GM13977 (cell line): Measurements from ENCODE around the gene RETREG3.

Source experiments
- DNase-seq: peaks from one replicate; pipeline ENCODE4 v3.0.0; 2012; ENCODE audit warnings: low spot score
- in situ Hi-C: fragments of 300-500 bp; cut with MboI; formaldehyde crosslinking; loops from one replicate; pipeline ENCODE4 v1.12.0; 2022; ENCODE audit warnings: low sequenced_read_pairs, low pct_unique_long_range_greater_than_20kb, mixed read lengths, inconsistent platforms; ENCODE audit not compliant: unreplicated experiment
- TF ChIP-seq, protein P1 (sequence below): IDR thresholded peaks from 2 replicates; pipeline ENCODE4 v1.5.1; 2012; ENCODE audit warnings: mild to moderate bottlenecking, control low read depth; ENCODE audit not compliant: insufficient read depth; ENCODE audit errors: extremely low read depth, missing control alignments

The RETREG3 gene, protein sequence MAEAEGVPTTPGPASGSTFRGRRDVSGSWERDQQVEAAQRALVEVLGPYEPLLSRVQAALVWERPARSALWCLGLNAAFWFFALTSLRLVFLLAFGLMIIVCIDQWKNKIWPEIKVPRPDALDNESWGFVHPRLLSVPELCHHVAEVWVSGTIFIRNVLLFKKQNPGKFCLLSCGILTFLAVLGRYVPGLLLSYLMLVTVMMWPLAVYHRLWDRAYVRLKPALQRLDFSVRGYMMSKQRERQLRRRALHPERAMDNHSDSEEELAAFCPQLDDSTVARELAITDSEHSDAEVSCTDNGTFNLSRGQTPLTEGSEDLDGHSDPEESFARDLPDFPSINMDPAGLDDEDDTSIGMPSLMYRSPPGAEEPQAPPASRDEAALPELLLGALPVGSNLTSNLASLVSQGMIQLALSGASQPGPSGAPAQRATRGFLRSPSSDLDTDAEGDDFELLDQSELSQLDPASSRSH

GRCh38 chr17:42609182-42609813, at the start of gene RETREG3, which contains the start of gene TUBG1:
Gene RETREG3, minus strand, starts transcription at chr17:42609374. Its CDS starts 50 bp downstream, at chr17:42609324.
Gene TUBG1, plus strand, starts transcription at chr17:42609683. Its CDS starts 55 bp downstream, at chr17:42609738.
- DNase-seq: peak; percentile 100
- TF ChIP-seq, protein P1, sequence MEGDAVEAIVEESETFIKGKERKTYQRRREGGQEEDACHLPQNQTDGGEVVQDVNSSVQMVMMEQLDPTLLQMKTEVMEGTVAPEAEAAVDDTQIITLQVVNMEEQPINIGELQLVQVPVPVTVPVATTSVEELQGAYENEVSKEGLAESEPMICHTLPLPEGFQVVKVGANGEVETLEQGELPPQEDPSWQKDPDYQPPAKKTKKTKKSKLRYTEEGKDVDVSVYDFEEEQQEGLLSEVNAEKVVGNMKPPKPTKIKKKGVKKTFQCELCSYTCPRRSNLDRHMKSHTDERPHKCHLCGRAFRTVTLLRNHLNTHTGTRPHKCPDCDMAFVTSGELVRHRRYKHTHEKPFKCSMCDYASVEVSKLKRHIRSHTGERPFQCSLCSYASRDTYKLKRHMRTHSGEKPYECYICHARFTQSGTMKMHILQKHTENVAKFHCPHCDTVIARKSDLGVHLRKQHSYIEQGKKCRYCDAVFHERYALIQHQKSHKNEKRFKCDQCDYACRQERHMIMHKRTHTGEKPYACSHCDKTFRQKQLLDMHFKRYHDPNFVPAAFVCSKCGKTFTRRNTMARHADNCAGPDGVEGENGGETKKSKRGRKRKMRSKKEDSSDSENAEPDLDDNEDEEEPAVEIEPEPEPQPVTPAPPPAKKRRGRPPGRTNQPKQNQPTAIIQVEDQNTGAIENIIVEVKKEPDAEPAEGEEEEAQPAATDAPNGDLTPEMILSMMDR: peak; percentile 20
- in situ Hi-C loops: no loop called here

- DNase-seq: no peak
- in situ Hi-C loops: no loop called here
- TF ChIP-seq, protein P1: no peak
These were observed 48.8 kb upstream of the RETREG3 start for GRCh38 chr17:42657824-42658588.

DNA sequence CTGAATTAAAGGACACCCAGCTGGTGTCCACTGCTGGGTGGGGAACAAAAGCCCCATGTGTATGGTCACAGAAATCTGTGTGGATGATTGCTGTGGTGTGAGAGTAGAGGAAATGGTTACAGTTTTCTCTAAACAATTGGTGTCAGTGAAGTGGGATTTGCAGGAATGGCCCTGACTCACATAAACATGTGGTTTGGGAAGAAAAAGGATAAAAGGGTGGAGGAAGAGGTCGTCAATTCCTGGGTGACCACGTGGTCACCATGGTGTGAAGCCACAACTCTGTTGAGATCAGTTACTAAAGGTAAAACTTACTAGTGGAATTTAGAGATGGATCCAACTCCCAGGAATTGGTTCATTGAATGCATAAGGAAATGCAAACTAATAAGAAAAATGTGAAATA, 46.4 kb upstream of the RETREG3 start:
- TF ChIP-seq, protein P1: no peak
- in situ Hi-C loops: no loop called here
- DNase-seq: no peak

DNA sequence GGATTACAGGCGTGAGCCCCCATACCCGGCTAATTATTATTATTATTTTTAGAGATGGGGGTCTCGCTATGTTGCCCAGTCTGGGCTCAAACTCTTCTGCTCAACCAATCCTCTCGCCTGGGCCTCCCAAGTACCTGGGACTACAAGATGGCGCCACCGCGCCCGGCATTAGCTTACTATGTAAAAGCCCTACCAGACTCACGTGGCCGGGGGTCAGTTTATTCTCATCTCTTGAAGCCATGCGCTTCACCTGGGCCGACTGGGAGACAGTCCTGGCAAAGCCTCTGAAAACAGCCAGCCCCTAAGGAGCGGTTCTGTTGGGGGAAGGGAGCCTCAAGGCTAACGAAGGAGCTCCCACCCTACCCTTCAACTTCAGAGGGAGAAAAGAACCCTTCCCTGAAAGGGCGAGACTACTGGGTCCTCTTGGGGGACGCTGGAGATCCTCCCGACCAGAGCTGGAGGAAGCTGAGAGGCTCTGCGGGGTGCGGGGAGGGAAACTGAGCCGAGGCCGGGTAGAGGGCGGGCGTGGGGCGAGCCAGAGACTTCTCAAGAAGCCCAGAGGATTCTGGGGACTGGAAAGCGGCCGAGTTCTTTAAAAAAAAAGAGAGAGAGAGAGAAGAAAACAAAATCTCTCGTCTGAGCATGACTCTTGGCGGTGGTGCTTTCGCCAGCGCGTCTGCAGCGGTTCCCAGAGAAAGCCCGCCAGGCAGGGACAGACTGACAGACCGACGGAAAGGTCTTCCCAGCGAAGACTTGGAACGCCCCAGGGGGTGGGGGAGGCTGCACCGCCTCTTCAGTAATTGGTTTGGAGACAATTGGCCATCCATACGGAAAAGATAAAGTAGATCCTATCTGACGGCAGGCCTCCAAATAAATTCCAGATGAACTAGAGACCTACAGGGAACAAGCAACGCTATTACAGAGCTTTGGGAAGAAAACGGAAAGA, 44.3 kb upstream of the RETREG3 start:
- no peak for DNase-seq
- TF ChIP-seq, protein P1: no peak
- in situ Hi-C loops: no loop called here

DNA sequence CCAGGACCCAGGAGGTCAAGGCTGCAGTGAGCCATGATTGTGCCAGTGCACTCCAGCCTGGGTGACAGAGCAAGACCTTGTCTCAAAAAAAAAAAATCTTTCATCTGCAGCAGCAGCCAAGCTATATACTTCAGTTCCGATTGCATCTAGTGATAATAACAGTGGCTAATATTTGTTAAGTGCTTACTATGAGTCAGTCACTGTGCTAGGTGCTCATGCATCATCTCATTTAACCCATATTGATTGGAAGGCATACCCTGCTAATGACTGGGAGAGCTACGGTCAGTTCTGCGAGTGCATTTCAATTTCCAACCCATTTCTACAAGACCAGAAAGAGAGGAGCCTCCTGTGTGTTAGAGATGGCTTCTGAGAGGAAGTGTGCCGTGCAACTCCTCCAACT, 42.2 kb upstream of the RETREG3 start:
- in situ Hi-C loops: no loop called here
- no peak for DNase-seq
- TF ChIP-seq, protein P1: no peak
